ENCODE measurements around the gene WSCD1.

Gene WSCD1

DNA sequence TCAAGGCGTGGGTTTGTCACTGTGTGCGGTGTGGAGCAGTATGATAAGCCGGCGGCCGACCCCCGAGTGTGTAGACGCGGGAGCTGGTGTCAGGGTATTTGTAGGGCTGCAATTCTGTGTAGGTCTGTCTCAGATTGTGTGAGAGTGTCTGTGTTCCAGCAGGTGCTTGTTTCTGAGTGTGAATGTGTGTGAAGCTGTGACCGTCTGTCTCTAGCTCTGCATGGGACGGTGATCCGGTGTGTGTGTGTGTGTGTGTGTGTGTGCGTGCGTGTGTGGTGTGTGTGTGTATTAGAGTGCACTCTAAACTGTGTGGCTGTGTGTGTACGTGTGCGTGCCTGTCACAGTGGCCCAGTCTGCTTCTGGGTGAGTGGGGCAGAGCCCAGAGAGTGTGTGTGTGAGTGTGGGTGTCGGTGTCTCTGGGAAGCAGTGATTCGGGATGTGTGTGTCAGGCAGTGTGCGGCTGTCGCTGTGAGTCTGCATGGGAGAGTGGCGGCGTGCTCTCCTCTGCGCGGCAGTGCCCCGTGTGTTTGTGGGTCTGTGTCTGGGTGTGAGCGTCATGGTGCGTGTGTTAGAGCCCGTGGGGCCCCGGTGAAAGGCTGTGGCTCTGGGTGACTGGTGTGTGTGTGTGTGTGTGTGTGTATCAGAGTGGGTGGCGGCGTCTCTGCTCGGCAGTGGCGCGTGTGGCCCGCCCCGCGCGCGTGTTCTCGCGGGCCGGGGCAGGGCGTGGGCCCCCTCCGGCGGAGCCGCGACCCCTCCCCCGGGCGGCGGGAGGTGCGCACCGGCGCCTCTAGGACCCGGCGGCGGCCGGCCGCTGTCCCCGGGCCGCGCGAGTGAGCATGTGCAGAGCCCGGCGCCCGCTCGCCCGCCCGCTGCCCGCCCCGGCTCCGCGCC lies at the start of gene WSCD1:
Gene WSCD1 (plus strand): TSS at position 841 of the 891 bp plus-strand sequence. CDS start 10,280 bp downstream, outside the sequence.
- peak; percentile 72 for DNase-seq

DNA sequence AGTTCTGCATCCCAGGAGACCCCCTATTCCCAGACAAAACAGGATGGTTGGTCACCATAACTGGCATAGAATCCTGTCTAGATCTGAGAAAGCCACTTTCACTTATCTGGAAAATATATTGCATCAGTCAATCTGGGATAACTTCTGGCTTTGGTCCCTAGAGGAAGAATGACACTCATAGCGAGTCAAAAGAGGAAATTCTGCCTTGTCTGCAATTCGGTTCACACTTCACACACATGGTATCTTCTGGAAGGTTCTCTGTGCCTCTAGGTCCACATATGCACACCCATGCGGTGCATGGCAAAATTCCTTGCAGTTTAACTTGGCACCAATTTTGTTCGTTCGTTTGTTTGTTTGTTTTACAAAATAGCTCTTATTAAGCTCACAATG lies 49.2 kb upstream of the WSCD1 start:
- no peak for DNase-seq

DNA sequence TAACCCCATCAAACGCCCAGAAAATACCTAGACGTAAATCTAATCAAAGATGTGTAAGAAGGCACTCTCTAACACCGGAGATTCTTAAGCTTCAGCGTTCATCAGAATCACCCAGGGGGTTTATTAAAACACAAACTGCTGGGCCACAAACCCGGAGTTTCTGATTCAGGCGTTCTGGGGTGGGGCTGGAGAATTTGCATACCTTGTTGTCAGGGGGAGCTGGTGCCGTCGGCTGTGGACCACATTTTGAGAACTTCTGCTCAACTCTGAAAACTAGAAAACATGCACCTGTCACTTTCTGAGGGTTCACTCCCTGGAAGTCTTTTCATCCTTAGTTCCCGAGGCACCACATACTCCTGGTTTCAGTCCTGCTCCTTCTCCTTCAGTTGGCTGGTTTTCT lies 48.6 kb upstream of the WSCD1 start:
- no peak for DNase-seq

DNA sequence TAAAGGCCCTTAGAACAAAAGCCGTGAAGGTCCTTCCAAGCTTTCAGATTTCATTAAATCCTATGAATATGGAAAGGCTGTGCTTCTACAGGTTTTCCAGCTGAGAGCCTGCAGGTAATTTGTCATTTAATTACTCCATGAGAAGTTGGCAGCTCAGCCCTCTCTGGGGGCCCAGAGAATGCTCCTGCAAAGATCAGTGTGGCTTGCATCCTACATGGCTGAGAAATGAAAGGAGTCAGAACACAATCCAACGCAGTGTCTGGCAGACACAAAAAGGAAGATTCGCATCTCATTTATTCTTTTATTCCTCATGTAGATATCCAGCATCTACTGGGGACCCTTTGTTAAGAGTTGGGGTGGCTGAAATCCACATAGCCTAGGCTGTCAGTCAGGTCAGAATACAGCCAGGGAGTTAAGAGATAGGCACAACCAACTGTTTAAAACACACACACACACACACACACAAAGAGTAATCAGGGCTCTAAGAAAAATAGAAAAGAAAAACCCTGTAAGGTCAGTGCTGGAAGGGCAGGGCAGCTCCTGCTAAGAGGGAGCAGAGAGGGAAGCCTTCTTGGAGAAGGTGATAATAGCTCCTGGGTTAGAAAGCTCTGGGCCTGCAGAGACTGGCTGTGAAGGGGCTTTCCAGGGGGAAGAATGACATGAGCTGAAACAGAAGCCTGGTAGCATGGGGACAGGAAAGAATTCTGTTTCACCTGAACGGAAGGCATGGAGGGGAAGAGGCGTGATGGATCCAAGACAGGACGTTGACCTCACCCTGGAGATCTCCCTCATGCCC lies 46.9 kb upstream of the WSCD1 start:
- DNase-seq, result no peak

DNA sequence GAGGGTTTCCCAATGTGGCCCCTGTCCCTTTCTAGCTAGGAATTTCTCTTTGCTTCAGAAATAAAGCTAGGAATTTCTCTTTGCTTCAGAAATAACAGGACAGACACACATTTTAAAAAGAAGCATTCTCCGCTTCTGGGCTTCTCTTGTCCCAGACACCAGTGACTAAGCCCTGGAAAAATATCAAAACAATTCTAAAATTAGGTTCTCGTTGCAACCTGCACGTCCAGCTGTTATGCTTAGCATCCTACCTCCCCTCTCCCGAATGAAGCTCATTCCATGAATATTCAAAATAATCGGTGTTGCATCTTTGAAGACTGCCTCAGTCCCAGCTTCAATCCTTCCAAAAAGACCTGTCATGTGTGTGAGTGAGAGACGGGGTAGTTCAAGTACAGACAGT lies 45.6 kb upstream of the WSCD1 start:
- DNase-seq, result no peak

DNA sequence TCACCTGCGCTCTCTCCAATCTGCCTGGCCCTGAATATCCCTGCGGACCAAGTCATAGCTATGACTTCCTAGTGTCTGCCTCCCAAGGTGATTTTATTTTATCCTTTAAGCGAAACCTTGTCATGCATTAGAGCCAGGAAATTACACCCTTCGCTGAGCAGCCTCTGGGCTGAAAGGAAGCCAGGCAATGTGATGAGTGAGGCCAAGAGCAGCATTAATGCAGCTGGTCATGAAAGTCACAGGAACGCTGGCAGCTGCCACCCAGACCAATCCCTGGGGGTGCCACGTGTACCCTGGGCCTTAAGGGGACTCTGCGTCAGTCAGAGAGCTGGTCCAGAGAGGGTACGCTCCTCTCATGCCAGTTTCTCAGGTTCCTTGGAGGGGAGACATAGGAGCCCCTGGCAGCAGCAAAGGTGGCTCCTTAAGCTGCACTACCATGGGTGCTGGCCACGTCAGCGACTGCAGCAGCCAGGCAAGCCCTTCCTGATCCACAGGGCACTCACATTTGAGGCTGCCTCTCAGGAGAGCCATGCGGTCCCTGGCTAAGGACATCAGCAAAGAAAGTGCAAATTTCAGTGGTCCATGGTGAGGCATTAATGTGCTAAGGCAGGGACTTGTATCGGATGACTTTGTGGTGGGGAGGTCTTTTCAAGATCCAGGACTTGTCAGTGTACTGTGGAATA lies 42.7 kb upstream of the WSCD1 start:
- no peak for DNase-seq

DNA sequence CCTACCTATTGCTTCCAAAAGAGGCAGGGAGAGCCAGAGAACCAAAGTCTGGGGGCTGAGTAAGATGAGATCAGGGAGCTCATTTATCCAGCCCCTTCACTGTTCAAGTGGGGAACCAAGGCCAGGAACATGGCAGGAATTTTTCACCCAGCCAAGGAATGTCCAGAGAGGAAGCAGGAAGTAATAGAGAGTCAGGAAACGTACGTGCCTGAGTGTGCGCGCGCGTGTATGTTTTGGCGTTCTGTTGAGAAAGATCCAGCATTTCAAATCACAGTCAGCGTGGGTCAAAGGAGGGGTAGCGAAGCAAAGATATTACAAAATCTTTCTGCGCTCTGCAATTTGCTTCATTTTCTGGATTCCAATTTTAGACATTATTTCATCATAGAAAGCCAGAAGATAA lies 41.9 kb upstream of the WSCD1 start:
- DNase-seq, result no peak

DNA sequence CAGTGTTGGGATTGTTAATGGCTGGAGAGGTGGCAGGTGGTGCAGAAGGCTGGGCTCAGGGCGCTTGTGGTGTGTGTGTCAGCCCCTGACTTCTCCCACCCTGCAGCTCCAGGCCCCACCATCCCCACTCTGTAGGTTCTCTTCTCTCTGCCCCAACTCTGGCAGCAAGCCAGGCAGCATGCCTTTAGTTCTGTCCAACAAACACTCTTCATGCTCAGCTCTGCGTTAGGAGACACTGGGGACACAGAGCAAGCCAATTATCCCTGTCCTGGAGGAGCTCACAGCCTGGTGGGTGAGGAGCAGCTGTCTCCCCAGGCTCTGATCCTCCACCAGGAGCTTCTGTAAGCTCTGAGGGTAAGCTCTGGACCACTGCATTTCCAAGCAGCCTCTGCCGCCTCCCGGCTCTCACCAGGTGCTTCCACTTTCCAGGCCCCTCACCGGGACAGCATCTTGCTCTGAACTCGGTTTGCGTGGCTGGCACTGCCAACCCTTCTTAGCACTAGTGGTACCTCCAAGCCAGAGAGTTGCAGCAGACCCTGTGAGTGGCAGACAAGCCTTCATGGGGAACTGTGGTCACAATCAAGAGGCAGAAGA lies 34.3 kb upstream of the WSCD1 start:
- peak; percentile 90 for DNase-seq

DNA sequence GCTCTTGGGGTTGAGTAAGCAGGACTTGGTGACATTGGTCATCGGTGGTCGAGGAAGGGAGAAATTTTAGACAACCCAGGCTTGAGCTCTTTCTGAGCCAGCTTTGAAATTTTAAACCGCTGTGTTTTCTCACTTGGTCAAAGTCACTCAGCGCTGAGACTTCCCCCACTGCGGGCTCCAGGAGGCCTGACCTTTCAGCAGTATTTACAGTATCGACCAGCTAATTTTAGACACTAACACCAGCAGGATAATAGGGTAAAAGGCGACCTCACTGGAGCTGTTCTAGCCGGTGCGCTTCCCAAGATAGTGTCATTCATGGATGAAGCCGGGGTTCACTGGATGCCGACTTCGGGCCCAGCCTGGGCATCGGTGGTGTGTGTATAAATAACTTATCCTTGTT lies 29.7 kb upstream of the WSCD1 start:
- DNase-seq, result no peak

DNA sequence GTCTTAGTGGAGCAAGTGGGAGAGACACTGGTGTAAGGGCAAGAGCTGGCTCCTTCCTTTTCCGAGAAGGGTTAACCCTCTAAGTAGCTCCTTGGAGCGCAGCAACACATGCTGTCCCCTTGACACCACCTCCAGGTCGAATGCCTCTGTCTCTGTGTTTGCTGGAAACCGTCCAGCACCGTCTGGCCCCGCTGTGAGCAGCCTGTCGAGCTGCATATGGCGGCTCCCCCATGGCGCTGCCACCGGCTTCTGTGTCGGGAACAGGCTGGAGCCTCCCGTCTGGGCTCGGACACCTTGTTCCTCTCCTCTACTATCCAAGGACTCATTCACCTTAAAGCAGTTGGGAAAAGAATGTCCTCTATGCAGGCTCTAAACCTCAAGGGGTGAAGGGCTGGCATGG lies 28.9 kb upstream of the WSCD1 start:
- no peak for DNase-seq

DNA sequence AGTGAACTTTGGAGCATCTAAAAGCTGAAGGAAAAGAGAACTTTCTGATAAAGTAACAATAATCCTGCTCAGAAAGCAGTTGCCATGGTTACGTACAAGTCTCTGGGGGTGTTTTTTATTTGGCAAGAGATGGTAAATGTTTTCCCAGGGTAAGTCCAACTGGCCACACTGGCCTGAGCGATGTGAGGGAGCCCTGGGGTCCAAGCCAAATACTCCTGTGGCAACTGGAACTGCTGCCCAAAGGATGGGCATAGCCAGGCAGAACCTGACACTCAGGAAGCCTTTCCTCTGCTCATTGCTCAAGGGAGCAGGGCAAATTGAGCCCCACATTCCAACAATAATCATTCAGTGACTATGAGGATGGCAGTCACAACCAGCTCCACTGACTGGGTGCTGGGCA lies 26.8 kb upstream of the WSCD1 start:
- DNase-seq, result no peak

DNA sequence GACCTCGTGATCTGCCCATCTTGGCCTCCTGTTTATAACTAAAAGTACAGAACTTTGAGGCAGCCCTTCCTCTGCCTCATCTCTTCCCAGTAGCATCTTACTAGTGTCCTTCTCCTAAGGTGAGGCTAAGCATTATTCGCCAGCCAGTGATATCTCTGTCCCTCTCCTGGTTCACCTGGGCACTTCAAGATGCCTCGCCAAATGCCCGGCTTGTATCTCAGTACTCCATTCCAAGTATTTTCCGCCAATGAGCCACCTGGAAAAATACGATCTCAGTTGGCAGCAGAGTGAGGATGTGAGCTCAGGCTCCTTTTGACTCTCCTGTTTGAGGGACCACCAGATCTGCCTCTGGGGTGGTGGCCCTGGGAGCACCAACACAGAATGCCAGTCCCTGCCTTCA lies 25.9 kb upstream of the WSCD1 start:
- DNase-seq, result no peak

DNA sequence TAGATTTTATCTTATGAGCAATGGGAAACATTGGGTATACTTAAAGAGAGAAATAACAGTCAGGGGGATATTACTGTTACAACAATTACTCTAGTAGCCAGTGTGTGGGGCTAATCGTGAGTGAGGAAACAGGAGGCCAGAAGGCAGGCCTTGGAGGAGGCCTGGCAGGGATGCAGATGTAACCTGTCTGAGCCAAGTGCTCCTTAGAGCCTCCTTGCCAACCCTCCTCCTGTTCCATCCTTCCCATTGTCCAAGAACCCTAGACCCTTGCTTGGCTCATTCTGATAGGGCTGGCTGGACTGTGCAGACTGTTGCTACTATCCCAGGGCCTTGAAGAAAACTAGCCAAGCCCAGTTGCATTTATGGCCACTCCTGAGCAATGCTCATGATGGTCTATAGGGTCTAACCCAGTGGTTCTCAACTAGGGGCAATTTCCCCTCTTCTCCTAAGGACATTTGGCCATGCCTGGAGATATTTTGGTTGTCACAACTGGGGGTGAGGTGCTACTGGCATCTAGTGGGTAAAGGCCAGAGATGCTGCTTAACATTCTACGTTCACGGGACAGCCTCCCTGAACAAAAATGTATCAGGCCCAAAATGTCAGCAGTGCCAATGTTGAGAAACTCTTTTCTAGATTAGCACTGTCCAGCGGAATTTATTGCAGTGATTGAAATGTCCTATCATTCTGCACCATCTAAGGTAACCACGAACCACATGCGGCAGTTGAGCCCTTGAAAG lies 24.4 kb upstream of the WSCD1 start:
- no peak for DNase-seq

DNA sequence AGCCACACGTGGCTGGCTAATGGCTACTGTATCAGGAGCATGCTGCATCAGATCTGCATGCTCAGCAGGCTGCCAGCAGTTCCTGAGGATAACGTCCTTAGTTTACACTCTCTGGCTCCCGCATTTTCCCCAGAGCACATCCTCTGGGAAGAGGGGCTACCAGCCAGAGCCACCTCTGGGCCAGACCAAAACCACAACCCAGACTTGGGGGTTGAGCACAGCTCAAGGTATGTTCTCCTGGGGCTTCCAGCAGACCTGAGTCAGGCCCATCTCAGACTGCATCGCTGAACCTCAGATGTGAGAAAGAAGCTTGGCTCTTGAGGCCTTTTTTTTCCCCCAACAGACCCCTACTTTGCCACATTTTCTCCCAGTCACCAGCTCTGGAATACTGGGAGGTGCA lies 23.7 kb upstream of the WSCD1 start:
- DNase-seq, result no peak

DNA sequence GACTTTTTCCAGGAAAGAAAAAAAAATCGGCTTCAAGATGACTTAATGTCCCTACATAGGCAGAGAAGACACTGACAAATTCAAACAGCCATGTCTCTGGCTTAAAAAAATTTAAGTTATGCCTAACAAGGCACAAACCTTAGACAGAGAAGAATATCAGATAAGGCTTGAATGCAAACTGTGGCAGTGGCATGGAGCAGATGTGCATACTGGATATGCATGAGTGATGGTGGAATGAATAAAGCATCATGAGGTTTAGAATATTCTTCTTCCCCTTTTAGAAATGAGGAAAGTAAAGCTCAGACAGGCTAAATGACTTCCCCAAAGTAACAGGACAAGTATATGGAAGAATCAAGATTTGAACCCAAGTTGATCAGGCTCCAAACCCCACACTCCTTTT lies 23.2 kb upstream of the WSCD1 start:
- DNase-seq, result no peak

DNA sequence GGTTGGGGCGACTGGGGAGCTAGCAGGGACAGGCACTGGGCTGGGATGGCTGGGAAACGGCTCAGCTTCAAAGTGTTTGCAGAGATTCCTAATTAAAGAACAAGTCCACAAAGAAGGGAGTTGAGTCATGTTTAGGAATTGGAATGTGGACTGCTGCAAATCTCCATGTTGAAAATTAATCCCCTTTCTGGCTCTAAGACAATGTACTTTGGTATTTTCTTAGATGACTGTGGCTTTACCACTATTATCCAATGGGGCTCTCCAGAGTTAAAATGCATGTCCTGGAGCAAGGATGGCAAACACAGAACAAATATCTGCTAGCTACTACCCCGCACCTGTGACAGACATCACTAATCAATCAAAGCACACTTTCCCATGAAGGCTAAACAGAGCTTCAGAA lies 22.2 kb upstream of the WSCD1 start:
- no peak for DNase-seq

DNA sequence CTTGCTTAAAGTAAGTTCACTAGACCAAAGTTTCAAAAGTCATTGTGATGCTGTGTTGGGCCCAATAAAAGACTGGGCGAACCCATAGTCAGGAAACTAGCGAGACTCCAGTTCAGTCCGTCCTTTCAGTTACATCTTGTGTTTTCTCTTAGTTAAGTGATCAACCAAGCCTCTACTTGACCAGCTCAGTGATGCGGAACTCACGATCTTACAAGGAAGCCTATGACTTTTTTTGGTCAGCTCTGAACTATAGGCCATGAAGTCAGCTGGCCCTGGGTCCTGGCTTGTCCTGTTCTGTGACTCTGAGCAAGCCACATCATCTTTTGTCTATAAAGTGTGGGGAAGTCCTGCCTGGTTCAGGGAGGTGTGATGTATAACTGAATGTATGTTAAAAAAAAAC lies 21.7 kb upstream of the WSCD1 start:
- DNase-seq, result no peak

DNA sequence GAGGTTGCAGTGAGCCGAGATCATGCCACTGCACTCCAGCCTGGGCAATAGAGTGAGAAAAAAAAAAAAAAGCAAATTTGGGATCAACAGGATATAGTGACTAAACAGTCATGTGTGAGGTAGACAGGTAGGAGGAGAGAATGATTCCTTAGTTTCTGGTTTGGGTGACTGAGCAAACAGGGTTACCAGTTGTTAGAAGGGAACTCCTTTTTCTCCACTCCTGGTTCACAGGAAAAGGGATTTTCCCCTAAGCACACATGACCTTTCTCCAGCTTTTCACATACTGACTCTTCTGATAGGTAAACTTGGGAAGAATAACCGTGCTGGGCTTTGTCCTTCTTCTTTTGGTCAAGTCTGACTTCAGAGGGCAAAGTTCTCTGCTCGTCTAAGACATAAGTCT lies 17.3 kb upstream of the WSCD1 start:
- DNase-seq, result no peak

DNA sequence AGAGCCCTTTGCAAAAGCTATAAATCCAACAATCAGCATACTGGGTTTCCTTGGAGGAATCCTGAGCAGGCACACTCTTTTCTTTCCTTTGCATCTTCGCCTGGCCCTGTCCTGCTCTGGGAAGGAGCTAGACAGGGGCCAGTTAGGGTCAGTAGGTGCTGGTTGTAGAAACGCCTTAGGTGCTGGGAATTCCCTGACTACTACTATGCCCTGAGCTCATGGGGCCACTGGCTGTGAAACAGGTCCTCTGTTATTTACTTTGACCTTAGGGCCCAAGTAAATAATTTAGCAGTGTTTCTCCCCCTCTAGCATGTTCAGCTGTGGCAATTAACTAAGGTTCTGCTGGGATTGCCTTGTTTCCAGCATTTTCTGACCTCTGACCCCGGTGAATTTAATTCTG lies 15.8 kb upstream of the WSCD1 start:
- no peak for DNase-seq

DNA sequence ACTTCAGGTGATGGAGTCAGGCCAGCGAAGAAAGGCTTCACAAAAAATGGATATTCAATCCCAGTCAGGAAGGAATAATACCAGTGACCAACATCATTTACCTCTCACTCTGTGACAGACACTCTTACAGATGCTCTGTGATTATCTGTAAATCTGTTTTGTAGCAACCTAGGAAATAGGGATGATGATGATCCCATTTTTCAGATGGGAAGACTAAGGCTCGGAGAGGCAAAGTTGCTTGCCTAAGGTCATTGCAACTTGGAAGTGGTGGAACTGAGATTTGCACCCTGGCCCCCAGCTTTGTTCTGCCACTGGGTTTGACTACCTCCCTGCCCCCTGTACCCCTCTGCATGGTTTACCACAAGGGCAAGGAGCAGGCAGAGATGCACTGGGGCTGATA lies 14.1 kb upstream of the WSCD1 start:
- DNase-seq, result no peak

DNA sequence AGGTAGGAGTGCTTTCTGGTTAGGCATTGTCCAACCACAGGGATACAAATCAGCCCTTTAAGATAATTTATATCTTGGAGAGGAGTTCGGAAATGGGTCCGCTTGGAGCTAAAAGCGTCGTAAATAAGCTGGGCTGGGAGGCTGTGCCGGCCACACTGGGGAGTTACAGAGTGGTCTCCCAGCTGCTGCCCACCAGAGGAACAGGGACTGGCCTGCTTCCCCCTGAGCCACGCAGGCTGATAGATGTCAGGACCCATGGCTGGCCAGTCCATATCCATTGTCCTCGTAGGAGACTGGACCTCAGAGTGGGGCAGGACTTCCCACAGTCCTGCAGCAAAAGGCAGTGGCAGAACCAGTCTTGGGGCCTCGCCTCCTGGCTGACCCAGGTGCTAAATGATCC lies 12.6 kb upstream of the WSCD1 start:
- DNase-seq, result no peak

DNA sequence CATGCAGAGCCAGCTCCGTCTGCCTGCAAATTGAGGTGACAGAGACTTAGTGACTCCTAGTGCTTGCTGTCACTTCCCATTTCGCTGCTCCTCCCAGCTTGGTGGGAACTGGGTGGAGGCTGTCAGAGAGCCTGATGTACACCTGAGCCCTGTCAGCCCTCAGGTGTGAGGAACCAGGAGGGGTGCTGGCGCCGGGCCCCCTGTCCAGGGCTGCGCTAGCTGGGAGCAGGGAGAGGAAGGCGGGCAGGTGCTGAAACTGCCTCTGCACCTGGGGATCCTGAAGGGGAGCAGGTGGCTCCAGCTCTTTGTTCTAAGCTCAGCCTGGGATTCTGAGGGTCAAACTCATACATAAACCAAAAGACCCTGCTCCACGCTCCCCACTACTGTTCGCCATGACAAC lies 10.8 kb upstream of the WSCD1 start:
- DNase-seq, result no peak

DNA sequence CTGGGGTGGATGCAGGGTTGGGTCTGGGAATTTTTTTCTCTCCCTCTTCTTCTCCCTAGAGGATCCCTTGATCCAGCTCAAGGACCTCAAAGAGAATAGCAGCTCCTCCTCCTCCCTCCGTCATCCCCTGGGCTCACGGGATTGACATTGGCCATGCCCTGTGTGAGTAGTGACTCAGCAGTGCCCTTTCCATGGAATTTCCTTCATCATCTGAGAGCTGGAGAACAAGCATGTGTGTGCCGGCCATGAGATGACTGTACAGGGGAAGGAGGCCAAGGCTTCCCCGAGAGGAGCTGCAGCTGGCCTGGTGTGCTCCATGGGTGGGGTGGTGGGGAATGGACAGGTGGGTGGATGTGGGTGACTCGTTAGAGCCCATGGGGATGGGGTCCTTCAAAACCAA lies 8.9 kb upstream of the WSCD1 start:
- no peak for DNase-seq
